GM23338 (cell line): ENCODE results near the gene POU3F3. TPM values are rescaled to one million over a fixed set of nuclear protein-coding genes. Genes with fewer than 3 reads are reported as not detected.

Experiments used
- ATAC-seq: fragments of 200-7000 bp; cut with Tn5 transposase; 3 replicates; pipeline ENCODE4 v1.9.1; 2020
- DNase-seq: peaks from one replicate; pipeline ENCODE4 v3.0.0-alpha.2; 2015; ENCODE audit warnings: low spot score
- H2AFZ ChIP-seq: fragments of 200-600 bp; sonication (generic); 2 replicates; pipeline ENCODE4 v1.8.0; 2016; ENCODE audit warnings: antibody characterized with exemption, mild to moderate bottlenecking, moderate library complexity
- H3F3A ChIP-seq: fragments of 200-600 bp; sonication (generic); replicated peaks from 2 replicates; pipeline ENCODE4 v1.8.0; 2017; ENCODE audit warnings: antibody characterized with exemption, mixed run types, low read depth
- H3K27ac ChIP-seq: fragments of 200-600 bp; sonication (generic); 2 replicates; pipeline ENCODE4 v1.6.1; 2016; ENCODE audit warnings: low read depth
- H3K27me3 ChIP-seq: fragments of 200-600 bp; sonication (generic); 2 replicates; pipeline ENCODE4 v1.8.0; 2016; ENCODE audit warnings: mild to moderate bottlenecking, mixed run types, moderate library complexity; ENCODE audit not compliant: insufficient read depth
- H3K36me3 ChIP-seq: fragments of 200-600 bp; sonication (generic); 2 replicates; pipeline ENCODE4 v1.8.0; 2016; ENCODE audit warnings: mild to moderate bottlenecking; ENCODE audit not compliant: insufficient read depth
- H3K4me1 ChIP-seq: fragments of 200-600 bp; sonication (generic); 2 replicates; pipeline ENCODE4 v1.8.0; 2016; ENCODE audit warnings: mild to moderate bottlenecking, moderate library complexity; ENCODE audit not compliant: insufficient read depth
- H3K4me2 ChIP-seq: fragments of 200-600 bp; sonication (generic); 2 replicates; pipeline ENCODE4 v1.7.1; 2017; ENCODE audit warnings: mixed run types
- H3K4me3 ChIP-seq: fragments of 200-600 bp; sonication (generic); 2 replicates; pipeline ENCODE4 v1.6.1; 2016; ENCODE audit warnings: mixed run types
- H3K79me2 ChIP-seq: fragments of 200-600 bp; sonication (generic); replicated peaks from 2 replicates; pipeline ENCODE4 v1.8.0; 2017; ENCODE audit warnings: mild to moderate bottlenecking; ENCODE audit not compliant: insufficient read depth
- H3K9me2 ChIP-seq: fragments of 200-600 bp; sonication (generic); 2 replicates; pipeline ENCODE4 v1.8.0; 2017; ENCODE audit not compliant: insufficient read depth
- H4K20me1 ChIP-seq: fragments of 200-600 bp; sonication (generic); replicated peaks from 2 replicates; pipeline ENCODE4 v1.8.0; 2017; ENCODE audit warnings: mild to moderate bottlenecking; ENCODE audit not compliant: insufficient read depth
- H3K27ac Mint-ChIP-seq: 2 replicates; pipeline ENCODE4 v1.8.0; 2020; ENCODE audit warnings: inconsistent platforms, mild to moderate bottlenecking, moderate library complexity, mixed read lengths
- H3K27me3 Mint-ChIP-seq: 3 replicates; pipeline ENCODE4 v1.8.0; 2022; ENCODE audit warnings: low read depth, mild to moderate bottlenecking, moderate library complexity, mixed read lengths, inconsistent platforms; ENCODE audit not compliant: insufficient read depth, poor library complexity
- H3K36me3 Mint-ChIP-seq: 3 replicates; pipeline ENCODE4 v1.8.0; 2021; ENCODE audit warnings: low read depth, mild to moderate bottlenecking, inconsistent platforms, moderate library complexity, mixed read lengths
- H3K4me1 Mint-ChIP-seq: 3 replicates; pipeline ENCODE4 v1.8.0; 2020; ENCODE audit warnings: mild to moderate bottlenecking, inconsistent platforms, mixed read lengths
- H3K4me3 Mint-ChIP-seq: 3 replicates; pipeline ENCODE4 v1.8.0; 2021; ENCODE audit warnings: moderate library complexity, mild to moderate bottlenecking, inconsistent platforms, mixed read lengths
- H3K9me3 Mint-ChIP-seq: 3 replicates; pipeline ENCODE4 v1.8.0; 2020; ENCODE audit warnings: moderate library complexity, mild to moderate bottlenecking, inconsistent platforms, mixed read lengths
- CREB1 ChIP-seq: fragments of 250-450 bp; sonication (Bioruptor Pico); IDR thresholded peaks from 2 replicates; pipeline ENCODE4 v1.5.0; 2020; ENCODE audit warnings: low read depth, mild to moderate bottlenecking, moderate library complexity
- ETS1 ChIP-seq: IDR thresholded peaks from 2 replicates; pipeline ENCODE4 v1.6.1; 2016; ENCODE audit warnings: antibody characterized with exemption
- EZH2 ChIP-seq: fragments of 200-600 bp; sonication (generic); IDR thresholded peaks from one replicate; pipeline ENCODE4 v1.8.0; 2017; ENCODE audit warnings: antibody characterized with exemption, mild to moderate bottlenecking, low read depth; ENCODE audit not compliant: unreplicated experiment
- EZH2phosphoT487 ChIP-seq: fragments of 200-600 bp; sonication (generic); IDR thresholded peaks from one replicate; pipeline ENCODE4 v1.8.1; 2018; ENCODE audit warnings: antibody characterized with exemption; ENCODE audit not compliant: unreplicated experiment
- JUNB ChIP-seq: IDR thresholded peaks from one replicate; pipeline ENCODE4 v1.6.1; 2016; ENCODE audit warnings: antibody characterized with exemption; ENCODE audit not compliant: unreplicated experiment
- NANOG ChIP-seq: IDR thresholded peaks from 2 replicates; pipeline ENCODE4 v1.6.1; 2016; ENCODE audit warnings: antibody characterized with exemption, borderline replicate concordance
- POLR2AphosphoS5 ChIP-seq: IDR thresholded peaks from 2 replicates; pipeline ENCODE4 v1.6.1; 2016; ENCODE audit warnings: antibody characterized with exemption, low read depth
- STAT1 ChIP-seq: IDR thresholded peaks from one replicate; pipeline ENCODE4 v1.6.1; 2016; ENCODE audit warnings: antibody characterized with exemption; ENCODE audit not compliant: unreplicated experiment
- ZNF114 ChIP-seq: fragments of 250-450 bp; sonication (Bioruptor Pico); IDR thresholded peaks from 2 replicates; pipeline ENCODE4 v1.5.0; 2020; ENCODE audit warnings: mild to moderate bottlenecking, moderate library complexity
- ZNF331 ChIP-seq: fragments of 250-450 bp; sonication (Bioruptor Pico); IDR thresholded peaks from 2 replicates; pipeline ENCODE4 v1.5.0; 2020; ENCODE audit warnings: low read depth, mild to moderate bottlenecking, moderate library complexity
- ZNF462 ChIP-seq: fragments of 250-450 bp; sonication (Bioruptor Pico); IDR thresholded peaks from 2 replicates; pipeline ENCODE4 v1.5.0; 2020; ENCODE audit warnings: mild to moderate bottlenecking, moderate library complexity
- polyA plus RNA-seq: library from polyadenylated mRNA; unstranded; fragments of >200 nt; fragmentation: Nextera tagmentation; extraction: Ambion mirVana; gene quantifications from 2 replicates; pipeline ENCODE4 v1.2.1, GENCODE V29; 2016
- total RNA-seq: library from RNA; depleted of rRNA; stranded (reverse); fragments of >200 nt; shearing (Covaris generic); gene quantifications from 2 replicates; pipeline ENCODE4 v1.2.3, GENCODE V29; 2014
- TF ChIP-seq, protein P1 (sequence below), 2 experiments: fragments of 200-600 bp in 1 of 2; sonication (generic) in 1 of 2; conservative IDR thresholded peaks; 2 replicates each; pipeline versions ENCODE4 v1.5.1 to v1.6.1; 2016 to 2017; ENCODE audit warnings: antibody characterized with exemption in 2 of 2, low read depth in 2 of 2, mild to moderate bottlenecking in 2 of 2, moderate library complexity in 1 of 2

The POU3F3 gene
- total and polyA plus RNA-seq, 2 experiments from 2014 or later: 0.06 to 0.24 TPM

DNA sequence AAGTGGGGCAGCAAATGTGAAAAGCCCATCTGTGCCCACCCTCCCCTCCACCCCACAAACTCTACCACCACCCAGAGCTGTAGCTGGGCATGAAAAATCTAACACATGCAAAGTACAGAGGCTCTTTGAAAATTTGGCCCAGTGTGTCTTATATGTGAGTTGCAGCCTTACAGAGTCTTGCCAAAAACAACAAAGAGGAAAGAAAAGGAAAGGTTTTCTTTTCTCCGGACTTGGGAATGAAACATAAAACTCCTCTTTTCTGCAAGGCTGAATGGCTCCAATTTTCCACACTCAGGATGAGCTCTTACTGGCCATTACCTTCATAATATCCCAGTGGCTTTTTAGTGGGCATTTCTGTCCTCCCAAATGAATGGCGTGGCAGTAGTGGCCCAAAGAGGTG lies 27.9 kb upstream of the POU3F3 start:
- Mint-ChIP-seq H3K36me3 (peaks cover 13% of the 10 kb centered on the region), H3K27ac (no peak overlapping the region), H3K9me3 (peaks cover 16% of the 10 kb centered on the region), H3K4me3 (no peak overlapping the region), H3K4me1 (no peaks in the 10 kb centered on the region; the same call in 2 of the 3 replicates), H3K27me3 (peaks cover 2% of the 10 kb centered on the region)
- H3K4me2 ChIP-seq: no peak overlapping the region
- no peaks in the 10 kb centered on the region for H3K27me3 ChIP-seq
- H3F3A ChIP-seq: no peaks in the 10 kb centered on the region
- no peaks in the 10 kb centered on the region for H3K4me1 ChIP-seq
- H2AFZ ChIP-seq: no peak overlapping the region
- ATAC-seq (no peak), DNase-seq (no peak)
- H4K20me1 ChIP-seq: no peaks in the 10 kb centered on the region
- no peaks in the 10 kb centered on the region for H3K36me3 ChIP-seq
- no peak overlapping the region for H3K27ac ChIP-seq
- TF ChIP-seq STAT1: no peak
- no peaks in the 10 kb centered on the region for H3K79me2 ChIP-seq
- H3K9me2 ChIP-seq: 0 out of 2 replicates have a peak, but pooled peaks cover 5% of the 10 kb centered on the region
- no peak overlapping the region for H3K4me3 ChIP-seq

DNA sequence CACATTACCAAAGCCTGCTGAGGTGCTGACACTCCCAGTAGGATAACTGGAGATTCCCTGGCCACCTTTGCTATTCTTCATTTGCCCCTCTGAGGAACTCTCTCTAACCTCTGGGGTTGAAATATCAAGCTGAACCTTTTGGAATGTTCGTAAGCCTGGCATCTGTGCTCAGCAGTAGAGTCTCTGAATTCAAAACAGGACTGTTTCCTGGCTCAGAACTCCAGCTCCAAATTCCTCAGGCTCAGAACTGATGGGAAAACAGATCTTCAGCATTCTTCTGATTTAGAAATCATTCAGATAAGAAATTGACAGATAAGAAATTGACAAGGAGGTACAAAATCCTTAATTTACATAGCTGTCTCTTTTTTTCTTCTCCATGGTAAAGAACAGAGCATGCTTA lies 22.2 kb upstream of the POU3F3 start:
- Histone ChIP-seq H3K36me3 (no peaks in the 10 kb centered on the region), H3K4me3 (no peak overlapping the region), H3K9me2 (no peaks in the 10 kb centered on the region), H3K4me2 (no peak overlapping the region), H3K79me2 (no peaks in the 10 kb centered on the region), H3K27me3 (no peaks in the 10 kb centered on the region), H4K20me1 (no peaks in the 10 kb centered on the region), H2AFZ (no peak overlapping the region), H3K4me1 (no peaks in the 10 kb centered on the region), H3F3A (no peaks in the 10 kb centered on the region), H3K27ac (no peak overlapping the region)
- ATAC-seq (no peak), DNase-seq (no peak)
- Mint-ChIP-seq H3K4me1 (no peaks in the 10 kb centered on the region; the same call in 1 of the 3 replicates), H3K36me3 (no peaks in the 10 kb centered on the region), H3K27me3 (no peaks in the 10 kb centered on the region), H3K27ac (no peak overlapping the region), H3K4me3 (no peak overlapping the region), H3K9me3 (no peaks in the 10 kb centered on the region)
- TF ChIP-seq, protein P1, sequence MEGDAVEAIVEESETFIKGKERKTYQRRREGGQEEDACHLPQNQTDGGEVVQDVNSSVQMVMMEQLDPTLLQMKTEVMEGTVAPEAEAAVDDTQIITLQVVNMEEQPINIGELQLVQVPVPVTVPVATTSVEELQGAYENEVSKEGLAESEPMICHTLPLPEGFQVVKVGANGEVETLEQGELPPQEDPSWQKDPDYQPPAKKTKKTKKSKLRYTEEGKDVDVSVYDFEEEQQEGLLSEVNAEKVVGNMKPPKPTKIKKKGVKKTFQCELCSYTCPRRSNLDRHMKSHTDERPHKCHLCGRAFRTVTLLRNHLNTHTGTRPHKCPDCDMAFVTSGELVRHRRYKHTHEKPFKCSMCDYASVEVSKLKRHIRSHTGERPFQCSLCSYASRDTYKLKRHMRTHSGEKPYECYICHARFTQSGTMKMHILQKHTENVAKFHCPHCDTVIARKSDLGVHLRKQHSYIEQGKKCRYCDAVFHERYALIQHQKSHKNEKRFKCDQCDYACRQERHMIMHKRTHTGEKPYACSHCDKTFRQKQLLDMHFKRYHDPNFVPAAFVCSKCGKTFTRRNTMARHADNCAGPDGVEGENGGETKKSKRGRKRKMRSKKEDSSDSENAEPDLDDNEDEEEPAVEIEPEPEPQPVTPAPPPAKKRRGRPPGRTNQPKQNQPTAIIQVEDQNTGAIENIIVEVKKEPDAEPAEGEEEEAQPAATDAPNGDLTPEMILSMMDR (conservative IDR thresholded peaks at IDR 0.05; ENCODE audit: low read depth in 2 of 2): no peak
- no peak for TF ChIP-seq NANOG
- no peak for TF ChIP-seq EZH2phosphoT487
- no peak for TF ChIP-seq POLR2AphosphoS5
- no peak for TF ChIP-seq ZNF114 (CRISPR knock-in tag)
- no peak for TF ChIP-seq ZNF331 (CRISPR knock-in tag)
- no peak for TF ChIP-seq ZNF462 (CRISPR knock-in tag)
- no peak for TF ChIP-seq JUNB
- no peak for TF ChIP-seq EZH2
- no peak for TF ChIP-seq CREB1 (CRISPR knock-in tag)
- TF ChIP-seq ETS1: no peak
